HG02943 (cell line): Measurements from ENCODE around the gene SBK1.
"Not testable (repeated sequence)": the region's sequence is repeated elsewhere in the genome, so short reads cannot be mapped to it uniquely, and the experiment has no call there.

Experiments
- ATAC-seq: cut with Tn5 transposase; IDR thresholded peaks from one replicate; pipeline ENCODE4 v1.9.1; 2021; ENCODE audit warnings: mild to moderate bottlenecking, low read depth, moderate library complexity; ENCODE audit not compliant: unreplicated experiment

The SBK1 gene

GRCh38 chr16:28326881-28327610 is 34.7 kb downstream of the SBK1 start:
- no peak for ATAC-seq

- ATAC-seq: not testable (repeated sequence)
Measured at GRCh38 chr16:28330232-28330631, 37.9 kb downstream of the SBK1 start.

- ATAC-seq: not testable (repeated sequence)
Measured at GRCh38 chr16:28330981-28331380, 38.7 kb downstream of the SBK1 start.

- not testable (repeated sequence) for ATAC-seq
Measured at GRCh38 chr16:28332632-28333031, 40.3 kb downstream of the SBK1 start.

- not testable (repeated sequence) for ATAC-seq
Measured at GRCh38 chr16:28335678-28336077, 43.4 kb downstream of the SBK1 start.

- not testable (repeated sequence) for ATAC-seq
Measured at GRCh38 chr16:28336940-28337710, 44.8 kb downstream of the SBK1 start.

GRCh38 chr16:28338230-28338629 is 45.9 kb downstream of the SBK1 start:
- not testable (repeated sequence) for ATAC-seq

GRCh38 chr16:28362600-28362999 is 70.3 kb downstream of the SBK1 start:
- ATAC-seq: not testable (repeated sequence)

GRCh38 chr16:28363408-28363807 is 71.1 kb downstream of the SBK1 start, which contains the start of gene NPIPB6:
Gene NPIPB6 (minus strand): TSS chr16:28363508. CDS start chr16:28362822, 686 bp downstream.
- ATAC-seq: not testable (repeated sequence)

GRCh38 chr16:28364268-28365173 is 72.2 kb downstream of the SBK1 start:
- ATAC-seq: not testable (repeated sequence)

- not testable (repeated sequence) for ATAC-seq
Measured at GRCh38 chr16:28367926-28368325, 75.6 kb downstream of the SBK1 start.
